KMS-11 (cell line): ENCODE results near the gene PDE1C.

Experiments
- H2AFZ ChIP-seq: fragments of 200-600 bp; sonication (generic); 2 replicates; pipeline ENCODE4 v1.6.1; 2016; ENCODE audit warnings: antibody characterized with exemption, mixed run types, low read depth
- H3K27ac ChIP-seq: fragments of 200-600 bp; sonication (generic); 2 replicates; pipeline ENCODE4 v1.6.1; 2016; ENCODE audit warnings: mild to moderate bottlenecking, mixed run types
- H3K27me3 ChIP-seq: fragments of 200-600 bp; sonication (generic); 2 replicates; pipeline ENCODE4 v1.6.1; 2017; ENCODE audit warnings: mild to moderate bottlenecking, low read depth, mixed run types, moderate library complexity; ENCODE audit not compliant: insufficient read depth
- H3K36me3 ChIP-seq: fragments of 200-600 bp; sonication (generic); 2 replicates; pipeline ENCODE4 v1.6.1; 2017; ENCODE audit warnings: mild to moderate bottlenecking, mixed run types; ENCODE audit not compliant: insufficient read depth
- H3K4me1 ChIP-seq: fragments of 200-600 bp; sonication (generic); 2 replicates; pipeline ENCODE4 v1.6.1; 2016; ENCODE audit warnings: mild to moderate bottlenecking, low read depth, mixed run types; ENCODE audit not compliant: poor library complexity, severe bottlenecking
- H3K4me2 ChIP-seq: fragments of 200-600 bp; sonication (generic); 2 replicates; pipeline ENCODE4 v1.7.0; 2016; ENCODE audit warnings: mild to moderate bottlenecking, mixed run types
- H3K4me3 ChIP-seq: fragments of 200-600 bp; sonication (generic); IDR thresholded peaks from 2 replicates; pipeline ENCODE4 v1.6.1; 2017; ENCODE audit warnings: low read depth, low read length, mixed read lengths; ENCODE audit not compliant: insufficient read depth
- H3K79me2 ChIP-seq: fragments of 200-600 bp; sonication (generic); 2 replicates; pipeline ENCODE4 v1.6.1; 2016; ENCODE audit warnings: low read depth, mixed run types; ENCODE audit not compliant: insufficient read depth
- H3K9ac ChIP-seq: fragments of 200-600 bp; sonication (generic); 2 replicates; pipeline ENCODE4 v1.6.1; 2016; ENCODE audit warnings: mild to moderate bottlenecking, mixed run types
- H4K20me1 ChIP-seq: fragments of 200-600 bp; sonication (generic); 2 replicates; pipeline ENCODE4 v1.6.1; 2016; ENCODE audit warnings: mild to moderate bottlenecking, mixed run types; ENCODE audit not compliant: insufficient read depth
- CTCF ChIP-seq: fragments of 200-600 bp; sonication (generic); conservative IDR thresholded peaks from 2 replicates; pipeline ENCODE4 v1.6.1; 2017; ENCODE audit warnings: low read depth, mild to moderate bottlenecking, antibody characterized with exemption, low read length, moderate library complexity, mixed read lengths

The PDE1C gene

GRCh38 chr7:31995134-31995533 lies 75.1 kb downstream of the PDE1C start:
- H3K27me3 ChIP-seq, result no peaks in the 10 kb centered on the region
- H3K79me2 ChIP-seq, result no peaks in the 10 kb centered on the region
- H2AFZ ChIP-seq, result no peak overlapping the region
- no peak overlapping the region for H3K4me3 ChIP-seq
- H3K27ac ChIP-seq, result no peak overlapping the region
- no peak overlapping the region for H3K9ac ChIP-seq
- no peaks in the 10 kb centered on the region for H3K36me3 ChIP-seq
- no peak overlapping the region for H3K4me2 ChIP-seq
- no peaks in the 10 kb centered on the region for H3K4me1 ChIP-seq
- H4K20me1 ChIP-seq, result no peaks in the 10 kb centered on the region
- no peak for TF ChIP-seq CTCF

GRCh38 chr7:31991846-31992245 lies 78.4 kb downstream of the PDE1C start:
- Histone ChIP-seq H2AFZ (no peak overlapping the region), H3K36me3 (no peaks in the 10 kb centered on the region), H3K27ac (no peak overlapping the region), H3K9ac (no peak overlapping the region), H3K4me3 (no peak overlapping the region), H3K4me2 (no peak overlapping the region), H3K79me2 (no peaks in the 10 kb centered on the region), H3K27me3 (no peaks in the 10 kb centered on the region), H3K4me1 (no peaks in the 10 kb centered on the region), H4K20me1 (no peaks in the 10 kb centered on the region)
- no peak for TF ChIP-seq CTCF

- no peak overlapping the region for H3K4me2 ChIP-seq
- no peak overlapping the region for H3K27ac ChIP-seq
- TF ChIP-seq CTCF, result no peak
- no peaks in the 10 kb centered on the region for H3K79me2 ChIP-seq
- H3K27me3 ChIP-seq, result no peaks in the 10 kb centered on the region
- no peaks in the 10 kb centered on the region for H3K36me3 ChIP-seq
- H2AFZ ChIP-seq, result no peak overlapping the region
- no peaks in the 10 kb centered on the region for H4K20me1 ChIP-seq
- H3K4me1 ChIP-seq, result no peaks in the 10 kb centered on the region
- no peak overlapping the region for H3K4me3 ChIP-seq
- H3K9ac ChIP-seq, result no peak overlapping the region
Measured at GRCh38 chr7:31991406-31991805, 78.8 kb downstream of the PDE1C start.

GRCh38 chr7:31986878-31987518 lies 83.2 kb downstream of the PDE1C start:
- no peak overlapping the region for H3K4me2 ChIP-seq
- H3K79me2 ChIP-seq, result no peaks in the 10 kb centered on the region
- H3K4me1 ChIP-seq, result no peaks in the 10 kb centered on the region
- no peaks in the 10 kb centered on the region for H4K20me1 ChIP-seq
- no peak overlapping the region for H3K27ac ChIP-seq
- H3K27me3 ChIP-seq, result no peaks in the 10 kb centered on the region
- no peak overlapping the region for H3K4me3 ChIP-seq
- no peak for TF ChIP-seq CTCF
- H3K36me3 ChIP-seq, result no peaks in the 10 kb centered on the region
- no peak overlapping the region for H3K9ac ChIP-seq
- no peak overlapping the region for H2AFZ ChIP-seq
